HUES64 (cell line): ENCODE measurements around the gene KCNMB2. TPM values are rescaled to one million over a fixed set of nuclear protein-coding genes. Genes with fewer than 3 reads are reported as not detected.
A peak's percentile ranks its signal among the peaks of the same experiment; 100 is the strongest.

ENCODE experiments used
- H3K27ac ChIP-seq: 2 replicates; pipeline ENCODE4 v1.7.0; 2013; ENCODE audit warnings: low read depth, low read length, inconsistent platforms
- H3K27me3 ChIP-seq: 2 replicates; pipeline ENCODE4 v1.6.1; 2013; ENCODE audit warnings: mild to moderate bottlenecking, low read length; ENCODE audit not compliant: insufficient read depth
- H3K36me3 ChIP-seq: 2 replicates; pipeline ENCODE4 v1.6.1; 2013; ENCODE audit warnings: mild to moderate bottlenecking, low read length; ENCODE audit not compliant: insufficient read depth
- H3K4me1 ChIP-seq: 2 replicates; pipeline ENCODE4 v1.6.1; 2013; ENCODE audit warnings: mild to moderate bottlenecking, low read length, moderate library complexity; ENCODE audit not compliant: insufficient read depth
- H3K4me3 ChIP-seq: 2 replicates; pipeline ENCODE4 v1.5.1; 2013; ENCODE audit warnings: mild to moderate bottlenecking, low read length, moderate library complexity
- H3K9ac ChIP-seq: 2 replicates; pipeline ENCODE4 v1.6.1; 2013; ENCODE audit warnings: mild to moderate bottlenecking, low read depth, low read length
- H3K9me3 ChIP-seq: 2 replicates; pipeline ENCODE4 v1.6.1; 2013; ENCODE audit warnings: low read depth, low read length; ENCODE audit not compliant: insufficient read depth
- whole genome bisulfite sequencing: fragments of 150-250, 120-280 bp; methylation state at CpG from one replicate; pipeline ENCODE4 v1.1.7; 2013; ENCODE audit warnings: missing lambda C conversion rate; 5-methylcytosine and 5-hydroxymethylcytosine counted together
- polyA plus RNA-seq, 2 experiments: library from polyadenylated mRNA; stranded (reverse); fragments of 50-300 nt; gene quantifications; one replicate each; pipeline ENCODE4 v1.2.3, GENCODE V29; 2013

Gene KCNMB2
- polyA plus RNA-seq (2013, experiment 1 of 2): not detected
- 0.38 TPM for polyA plus RNA-seq (2013, experiment 2 of 2)

DNA sequence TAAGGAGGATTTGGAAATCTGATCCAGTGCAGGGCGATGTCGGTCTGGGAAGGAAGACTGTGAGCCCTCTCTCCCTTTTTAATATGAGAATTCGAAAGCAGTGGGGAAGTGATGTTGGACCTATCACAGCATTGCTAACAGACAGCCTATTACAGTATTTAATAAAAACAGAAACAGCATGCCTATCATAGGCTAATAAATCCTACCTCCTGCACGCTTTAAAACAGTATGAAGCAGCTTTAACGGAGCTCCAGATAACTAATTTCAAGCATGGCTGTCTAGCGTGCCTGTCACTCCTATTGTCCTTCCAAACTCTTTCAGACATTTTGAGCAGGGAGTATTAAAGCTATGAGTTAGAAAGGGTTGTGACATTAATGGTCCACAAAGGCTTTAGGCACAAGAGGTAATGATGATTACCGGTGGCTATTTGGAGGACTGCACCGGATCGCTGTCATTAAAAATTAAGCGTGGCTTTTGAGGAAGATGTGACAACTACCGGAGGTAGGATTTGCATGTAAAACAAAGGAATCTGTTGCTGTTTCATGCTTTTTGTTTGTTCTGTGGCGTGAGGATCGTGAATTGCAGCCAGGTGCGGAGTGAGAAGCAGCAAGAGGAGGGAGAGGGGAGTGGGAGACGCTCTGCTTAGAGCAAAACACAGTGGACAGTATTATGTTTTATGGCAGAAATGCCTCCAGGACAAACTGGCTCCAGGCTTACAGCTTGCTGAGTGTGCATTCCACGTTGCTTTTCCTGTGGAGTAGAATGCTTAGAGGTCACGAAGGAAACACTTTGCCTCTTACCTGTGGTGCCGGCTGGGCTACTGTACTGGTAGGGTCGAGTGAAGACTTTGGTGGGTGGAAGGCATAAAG lies at the start of gene KCNMB2:
Gene KCNMB2, plus strand, starts transcription at position 226 of the 869 bp plus-strand sequence.
- Histone ChIP-seq H3K4me1 (peaks cover 31% of the 10 kb centered on the region), H3K27ac (no peak within 1 kb of the TSS; the same call in 1 of the 2 replicates), H3K27me3 (peaks cover 13% of the 10 kb centered on the region; the same call in 1 of the 2 replicates), H3K4me3 (peak within 1 kb of the TSS; percentile 52), H3K36me3 (no peaks in the 10 kb centered on the region), H3K9me3 (no peaks in the 10 kb centered on the region), H3K9ac (peak within 1 kb of the TSS; percentile 50)
- 19% methylated on average over 19 of the region's 19 CpGs for WGBS

DNA sequence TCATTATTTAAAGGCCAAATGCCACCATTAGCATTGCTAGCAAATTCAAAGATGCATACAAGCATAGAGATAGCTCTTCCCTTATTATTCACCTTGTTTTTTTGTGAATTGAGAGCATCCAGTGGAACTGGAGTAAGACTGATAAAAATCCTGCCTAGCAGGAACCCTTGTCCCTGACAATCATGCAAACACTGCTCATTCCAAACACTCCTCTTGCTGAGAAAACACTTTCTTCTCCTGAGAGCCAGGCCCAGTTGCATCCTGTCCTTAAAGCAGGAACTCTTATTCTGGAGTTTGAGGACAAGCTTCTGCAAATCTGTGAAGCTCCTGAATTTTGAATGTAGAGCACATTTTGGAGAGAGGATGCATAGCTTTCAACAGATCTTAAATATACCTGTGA lies 49.3 kb upstream of the KCNMB2 start:
- H3K4me3 ChIP-seq: no peak overlapping the region
- H3K9me3 ChIP-seq: no peaks in the 10 kb centered on the region
- peaks cover 12% of the 10 kb centered on the region; the same call in 1 of the 2 replicates for H3K4me1 ChIP-seq
- H3K27ac ChIP-seq: no peak overlapping the region
- H3K9ac ChIP-seq: no peak overlapping the region
- no peaks in the 10 kb centered on the region for H3K27me3 ChIP-seq
- no peaks in the 10 kb centered on the region for H3K36me3 ChIP-seq

DNA sequence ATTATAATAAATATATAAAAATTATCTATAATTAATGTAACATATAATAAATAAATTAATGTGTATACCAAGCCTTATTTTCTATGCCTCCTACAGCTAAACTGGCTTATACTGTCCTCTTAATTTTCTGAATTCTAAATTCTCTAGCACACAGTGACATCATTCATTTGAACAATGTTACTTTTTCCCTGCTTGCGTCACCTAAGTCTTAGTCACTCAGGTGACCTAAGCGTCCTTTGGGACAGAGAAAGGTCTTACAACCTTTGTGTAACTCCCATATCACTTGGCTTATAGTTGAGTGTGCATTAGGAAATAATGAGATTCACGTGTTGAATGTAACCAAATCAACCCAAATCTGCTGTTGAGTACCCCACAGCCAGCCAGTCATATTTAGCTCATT lies 48.5 kb upstream of the KCNMB2 start:
- H3K4me3 ChIP-seq: no peak overlapping the region
- H3K27me3 ChIP-seq: no peaks in the 10 kb centered on the region
- H3K9ac ChIP-seq: no peak overlapping the region
- H3K36me3 ChIP-seq: no peaks in the 10 kb centered on the region
- 100% methylated on average over 2 of the region's 3 CpGs for WGBS
- H3K4me1 ChIP-seq: peaks cover 16% of the 10 kb centered on the region; the same call in 1 of the 2 replicates
- no peak overlapping the region for H3K27ac ChIP-seq
- no peaks in the 10 kb centered on the region for H3K9me3 ChIP-seq

DNA sequence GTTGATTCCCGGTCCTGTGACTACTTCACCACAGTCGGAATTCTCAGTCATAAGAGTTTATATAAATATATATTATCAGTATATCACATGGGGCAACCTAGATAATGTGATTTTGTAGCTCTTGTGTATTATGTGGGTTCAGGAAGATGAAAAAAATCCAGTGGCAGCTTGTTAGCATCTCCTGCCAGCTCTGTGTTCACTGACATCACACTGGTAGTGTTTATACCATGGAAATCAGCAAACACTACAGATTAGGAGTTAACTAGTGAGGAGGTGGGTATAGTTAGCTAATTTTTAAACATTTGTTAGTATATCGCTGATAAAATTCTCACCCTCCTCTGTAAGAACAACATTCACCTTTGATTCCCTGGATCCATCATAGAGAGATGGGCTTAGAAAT lies 44.5 kb upstream of the KCNMB2 start:
- Histone ChIP-seq H3K27ac (no peak overlapping the region), H3K27me3 (no peaks in the 10 kb centered on the region), H3K4me1 (peaks cover 11% of the 10 kb centered on the region; the same call in 1 of the 2 replicates), H3K9me3 (peaks cover 9% of the 10 kb centered on the region; the same call in 1 of the 2 replicates), H3K9ac (no peak overlapping the region), H3K4me3 (no peak overlapping the region), H3K36me3 (no peaks in the 10 kb centered on the region)
- WGBS: no CpG with 5 or more reads among the region's 3 CpGs

DNA sequence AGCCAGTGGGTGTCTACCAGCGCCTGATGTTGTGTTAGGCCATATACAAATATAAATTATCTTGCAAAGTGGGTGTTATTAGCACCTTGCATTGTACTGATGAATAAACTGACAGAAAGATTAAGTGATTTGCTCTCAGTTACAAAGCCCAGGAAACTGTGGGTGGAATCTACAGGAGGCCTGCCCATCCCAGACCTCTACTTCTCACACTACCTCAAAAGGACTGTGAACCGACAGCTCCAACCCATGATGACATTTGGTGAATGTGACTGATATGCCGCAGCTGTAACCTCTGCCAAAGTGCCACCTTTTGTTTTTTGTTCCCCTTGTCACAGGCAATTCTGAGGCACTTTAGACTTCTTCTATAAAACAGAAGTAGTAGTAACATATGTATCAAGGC lies 43.7 kb upstream of the KCNMB2 start:
- H3K27me3 ChIP-seq: no peaks in the 10 kb centered on the region
- H3K9ac ChIP-seq: no peak overlapping the region
- peaks cover 9% of the 10 kb centered on the region; the same call in 1 of the 2 replicates for H3K9me3 ChIP-seq
- H3K4me1 ChIP-seq: peaks cover 4% of the 10 kb centered on the region; the same call in 1 of the 2 replicates
- no peak overlapping the region for H3K4me3 ChIP-seq
- WGBS: 69% methylated on average over 2 of the region's 3 CpGs
- H3K36me3 ChIP-seq: no peaks in the 10 kb centered on the region
- no peak overlapping the region for H3K27ac ChIP-seq

DNA sequence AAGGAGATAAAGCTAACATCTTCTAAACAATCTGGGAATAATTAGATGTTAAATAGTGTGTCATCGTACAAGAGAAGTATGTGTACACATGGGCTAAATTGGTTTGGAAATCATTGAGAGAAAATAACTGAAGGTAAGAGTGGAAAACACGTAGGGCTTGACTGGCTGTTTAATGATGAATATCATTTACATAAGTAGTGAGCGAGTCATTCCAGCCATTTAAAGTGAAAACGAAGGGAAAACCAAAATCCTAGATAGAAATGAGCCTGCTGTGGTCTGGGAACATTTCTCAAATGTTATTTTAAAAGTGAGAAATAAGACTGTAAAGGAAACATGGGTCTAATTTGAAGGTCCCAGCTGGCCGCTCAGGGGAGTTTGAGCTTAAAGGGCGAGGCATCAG lies 41.9 kb upstream of the KCNMB2 start:
- Histone ChIP-seq H3K27ac (no peak overlapping the region), H3K4me1 (peaks cover 4% of the 10 kb centered on the region; the same call in 1 of the 2 replicates), H3K9ac (no peak overlapping the region), H3K4me3 (no peak overlapping the region), H3K36me3 (no peaks in the 10 kb centered on the region), H3K27me3 (no peaks in the 10 kb centered on the region), H3K9me3 (peaks cover 9% of the 10 kb centered on the region; the same call in 1 of the 2 replicates)
- 75% methylated on average over 6 of the region's 6 CpGs for WGBS

DNA sequence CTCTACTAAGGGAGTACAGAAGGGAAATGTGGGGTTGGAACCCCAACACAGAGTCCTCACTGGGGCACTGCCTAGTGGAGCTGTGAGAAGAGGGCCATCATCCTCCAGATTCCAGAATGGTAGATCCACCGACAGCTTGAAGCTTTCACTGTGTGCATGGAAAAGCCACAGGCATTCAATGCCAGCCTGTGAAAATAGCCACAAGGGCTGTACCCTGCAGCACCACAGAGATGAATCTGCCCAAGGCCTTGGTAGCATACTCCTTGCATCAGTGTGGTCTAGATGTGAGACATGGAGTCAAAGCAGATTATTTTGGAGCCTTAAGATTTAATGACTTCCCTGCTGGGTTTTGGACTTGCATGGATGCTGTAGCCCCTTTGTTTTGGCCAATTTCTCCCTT lies 39.3 kb upstream of the KCNMB2 start:
- Histone ChIP-seq H3K27me3 (no peaks in the 10 kb centered on the region), H3K4me3 (no peak overlapping the region), H3K9me3 (peaks cover 9% of the 10 kb centered on the region; the same call in 1 of the 2 replicates), H3K9ac (no peak overlapping the region), H3K36me3 (no peaks in the 10 kb centered on the region), H3K27ac (no peak overlapping the region), H3K4me1 (peaks cover 4% of the 10 kb centered on the region; the same call in 1 of the 2 replicates)
- WGBS: 94% methylated on average over 1 of the region's 1 CpG

DNA sequence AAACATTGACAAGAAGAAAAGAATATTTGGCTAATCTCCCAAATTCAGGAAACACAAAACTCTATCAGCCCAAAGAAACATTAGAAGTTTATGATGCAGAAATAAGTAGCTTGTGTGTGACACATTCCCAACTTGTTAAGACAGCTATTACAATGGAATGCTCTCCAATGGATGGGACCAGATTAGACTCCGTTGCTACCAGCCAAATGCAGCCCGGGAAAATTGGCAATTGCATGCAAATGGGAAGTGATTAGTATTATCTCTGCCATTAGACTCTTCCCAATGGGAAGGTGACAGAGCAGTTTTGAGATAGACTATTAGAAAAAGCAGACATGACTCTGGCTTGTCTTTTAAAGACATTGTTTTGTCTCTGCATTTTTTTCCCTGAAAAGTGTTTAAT lies 37.4 kb upstream of the KCNMB2 start:
- Histone ChIP-seq H3K9me3 (peaks cover 9% of the 10 kb centered on the region; the same call in 1 of the 2 replicates), H3K4me3 (no peak overlapping the region), H3K27ac (no peak overlapping the region), H3K27me3 (no peaks in the 10 kb centered on the region), H3K36me3 (no peaks in the 10 kb centered on the region), H3K9ac (no peak overlapping the region), H3K4me1 (no peaks in the 10 kb centered on the region)
- 81% methylated on average over 2 of the region's 2 CpGs for WGBS

DNA sequence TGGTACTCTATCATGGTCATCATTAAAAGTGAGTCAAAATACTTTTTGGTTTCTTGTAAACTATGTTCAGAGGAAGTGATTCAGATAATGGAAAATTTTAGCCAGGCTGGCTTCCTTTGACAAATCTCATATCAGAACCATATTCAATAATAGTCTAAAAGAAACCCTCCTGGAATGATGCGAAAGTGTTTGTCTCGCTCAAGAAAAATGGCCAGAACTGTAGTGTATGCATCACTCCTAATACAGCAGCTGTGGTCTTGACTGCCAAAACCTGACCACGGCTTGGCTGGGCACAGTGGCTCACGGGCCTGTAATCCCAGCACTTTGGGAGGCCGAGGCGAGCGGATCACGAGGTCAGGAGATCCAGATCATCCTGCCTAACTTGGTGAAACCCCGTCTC lies 35.6 kb upstream of the KCNMB2 start:
- H3K9me3 ChIP-seq: 0 out of 2 replicates have a peak, but pooled peaks cover 6% of the 10 kb centered on the region
- H3K4me3 ChIP-seq: no peak overlapping the region
- no peaks in the 10 kb centered on the region for H3K4me1 ChIP-seq
- 98% methylated on average over 9 of the region's 9 CpGs for WGBS
- H3K9ac ChIP-seq: no peak overlapping the region
- H3K36me3 ChIP-seq: no peaks in the 10 kb centered on the region
- no peaks in the 10 kb centered on the region for H3K27me3 ChIP-seq
- no peak overlapping the region for H3K27ac ChIP-seq

DNA sequence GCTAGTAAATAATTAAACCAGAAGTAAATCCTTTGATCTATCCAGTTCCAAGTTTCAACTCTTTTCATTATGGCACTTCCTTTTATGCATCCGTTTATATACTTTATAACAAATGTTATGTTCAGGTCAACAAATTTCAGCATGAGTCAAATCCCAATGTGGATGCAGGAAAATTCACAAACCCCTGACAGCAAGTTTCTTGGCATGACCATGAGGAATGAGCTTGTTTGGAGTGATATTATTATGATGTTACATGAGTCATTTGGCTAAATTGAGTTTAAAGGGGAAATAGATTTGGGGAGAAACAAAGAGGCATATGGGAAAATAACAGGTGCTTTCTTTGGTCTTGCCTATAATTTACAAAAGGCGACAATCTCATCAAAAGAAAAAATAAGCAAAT lies 32.1 kb upstream of the KCNMB2 start:
- no peak overlapping the region for H3K27ac ChIP-seq
- no peak overlapping the region for H3K4me3 ChIP-seq
- H3K36me3 ChIP-seq: no peaks in the 10 kb centered on the region
- H3K27me3 ChIP-seq: no peaks in the 10 kb centered on the region
- no peaks in the 10 kb centered on the region for H3K4me1 ChIP-seq
- H3K9me3 ChIP-seq: no peaks in the 10 kb centered on the region
- 91% methylated on average over 2 of the region's 2 CpGs for WGBS
- H3K9ac ChIP-seq: no peak overlapping the region

DNA sequence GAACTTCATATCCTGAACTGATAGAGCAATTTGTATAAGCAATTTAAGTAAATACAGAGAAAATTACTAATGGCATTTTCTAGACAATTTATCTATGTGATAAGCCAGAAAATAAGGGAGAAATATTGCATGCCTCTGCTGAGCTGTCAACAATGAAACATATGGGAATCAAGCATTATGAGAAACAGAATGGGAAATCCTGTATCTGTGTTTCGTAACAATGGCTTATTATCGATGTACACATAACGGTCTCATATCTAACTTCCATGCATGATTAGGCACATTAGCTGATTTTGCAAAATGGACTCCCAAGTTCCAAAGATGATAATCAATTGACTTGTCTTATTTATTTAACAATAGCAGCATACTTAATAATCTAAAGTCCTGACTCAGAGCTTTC lies 30.4 kb upstream of the KCNMB2 start:
- 97% methylated on average over 3 of the region's 3 CpGs for WGBS

More for the DNA sequence above, 30.4 kb upstream of the KCNMB2 start:
- Histone ChIP-seq H3K36me3 (no peaks in the 10 kb centered on the region), H3K27me3 (no peaks in the 10 kb centered on the region), H3K27ac (no peak overlapping the region), H3K9me3 (no peaks in the 10 kb centered on the region), H3K9ac (no peak overlapping the region), H3K4me1 (no peaks in the 10 kb centered on the region), H3K4me3 (no peak overlapping the region)
